Activated CD4-positive, alpha-beta T cell treated with anti-CD3 and anti-CD28 coated beads, Interleukin-2, amount 50 U/mL, for 48 hours (primary cell): ENCODE results near the gene C3orf52.

Experiments
- DNase-seq, 2 experiments: peaks; one replicate each; pipeline ENCODE4 v3.0.0-alpha.2; 2020

The C3orf52 gene

DNA sequence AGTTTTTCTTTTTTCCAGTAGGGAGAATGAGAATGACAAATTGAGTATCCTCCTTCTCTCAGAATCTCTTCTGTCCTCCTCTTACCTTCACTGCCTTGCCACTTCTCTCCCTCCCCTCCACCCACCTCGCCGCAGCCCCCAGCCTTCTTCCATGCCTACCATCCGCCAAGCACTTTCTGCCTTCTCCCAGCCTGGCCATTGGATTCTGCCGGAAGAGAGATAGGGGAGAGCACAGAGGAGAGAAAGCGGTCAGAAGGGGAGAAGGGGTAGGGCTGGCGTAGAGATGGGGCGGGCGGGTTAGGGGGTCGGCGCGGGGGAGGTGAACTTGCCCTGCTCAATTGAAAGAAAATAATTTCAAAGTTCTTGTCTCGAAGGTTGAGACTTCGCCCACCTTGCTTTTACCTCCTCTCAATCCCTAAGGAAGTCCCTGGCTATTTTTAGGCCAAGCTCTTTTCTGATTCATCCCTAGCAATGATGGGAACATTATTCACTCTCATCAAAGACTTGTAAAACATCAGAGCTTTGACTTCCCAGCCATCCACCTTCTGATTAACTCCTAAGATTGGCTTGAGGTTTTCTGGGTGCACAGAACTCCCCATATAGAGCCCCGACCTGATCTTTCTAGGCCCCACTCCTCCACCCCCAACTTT lies 811 bp downstream of the C3orf52 start:
- DNase-seq, result no peak

- DNase-seq, result no peak
Observed at GRCh38 chr3:112087746-112088145, 1.6 kb downstream of the C3orf52 start.

DNA sequence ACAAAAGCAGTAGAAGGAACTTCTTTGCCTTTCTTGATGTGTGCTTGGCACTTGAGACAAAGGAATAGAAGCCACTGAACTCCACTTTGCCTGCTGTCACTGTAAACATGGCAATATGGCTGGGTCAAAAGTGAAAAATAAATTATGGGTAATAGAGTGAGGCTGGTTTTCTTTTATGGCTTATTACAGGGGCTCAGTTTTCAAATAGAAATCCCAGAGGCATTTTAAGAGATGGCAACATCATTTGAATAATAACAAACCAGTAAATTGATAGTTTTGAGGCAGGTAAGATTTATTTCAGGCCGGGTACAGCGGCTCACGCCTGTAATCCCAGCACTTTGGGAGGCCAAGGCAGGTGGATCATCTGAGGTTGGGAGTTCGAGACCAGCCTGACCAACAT lies 2.8 kb downstream of the C3orf52 start:
- no peak for DNase-seq

- no peak for DNase-seq
Observed at GRCh38 chr3:112089956-112090886, 4.0 kb downstream of the C3orf52 start.

GRCh38 chr3:112090887-112091586 lies 4.8 kb downstream of the C3orf52 start:
- no peak for DNase-seq

- no peak for DNase-seq
Observed at GRCh38 chr3:112092496-112093179, 6.4 kb downstream of the C3orf52 start.

GRCh38 chr3:112093180-112093522 lies 7.0 kb downstream of the C3orf52 start:
- DNase-seq, result no peak

- no peak for DNase-seq
Observed at GRCh38 chr3:112095731-112096130, 9.5 kb downstream of the C3orf52 start.

DNA sequence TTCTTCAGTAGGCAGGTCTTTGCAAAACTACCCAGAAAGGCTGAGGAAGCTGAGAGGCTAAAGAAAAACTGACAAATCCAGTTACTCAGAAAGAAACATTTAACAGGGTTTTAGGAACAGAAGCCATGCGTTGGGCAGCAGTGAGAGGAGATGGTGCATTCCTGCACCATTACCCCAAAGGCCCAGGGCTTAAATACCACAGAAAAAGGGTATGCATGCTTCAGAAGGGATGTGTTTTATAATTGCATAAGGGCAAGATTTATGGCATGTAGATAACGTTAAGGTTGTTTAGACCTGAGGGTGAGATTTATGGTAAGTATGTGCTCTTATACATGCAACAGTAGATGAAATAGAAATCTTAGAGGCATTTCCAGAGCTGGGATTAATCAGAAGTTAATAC lies 10.0 kb downstream of the C3orf52 start:
- no peak for DNase-seq

GRCh38 chr3:112097378-112097777 lies 11.2 kb downstream of the C3orf52 start:
- peak in 1 of 2 experiments; percentile 30 for DNase-seq

GRCh38 chr3:112101916-112102315 lies 15.7 kb downstream of the C3orf52 start:
- no peak for DNase-seq

GRCh38 chr3:112104774-112105173 lies 18.6 kb downstream of the C3orf52 start:
- DNase-seq, result no peak

GRCh38 chr3:112109322-112109721 lies 23.1 kb downstream of the C3orf52 start:
- DNase-seq, result no peak

GRCh38 chr3:112111785-112112402 lies 25.7 kb downstream of the C3orf52 start:
- peak; percentile 48 to 63 for DNase-seq

DNA sequence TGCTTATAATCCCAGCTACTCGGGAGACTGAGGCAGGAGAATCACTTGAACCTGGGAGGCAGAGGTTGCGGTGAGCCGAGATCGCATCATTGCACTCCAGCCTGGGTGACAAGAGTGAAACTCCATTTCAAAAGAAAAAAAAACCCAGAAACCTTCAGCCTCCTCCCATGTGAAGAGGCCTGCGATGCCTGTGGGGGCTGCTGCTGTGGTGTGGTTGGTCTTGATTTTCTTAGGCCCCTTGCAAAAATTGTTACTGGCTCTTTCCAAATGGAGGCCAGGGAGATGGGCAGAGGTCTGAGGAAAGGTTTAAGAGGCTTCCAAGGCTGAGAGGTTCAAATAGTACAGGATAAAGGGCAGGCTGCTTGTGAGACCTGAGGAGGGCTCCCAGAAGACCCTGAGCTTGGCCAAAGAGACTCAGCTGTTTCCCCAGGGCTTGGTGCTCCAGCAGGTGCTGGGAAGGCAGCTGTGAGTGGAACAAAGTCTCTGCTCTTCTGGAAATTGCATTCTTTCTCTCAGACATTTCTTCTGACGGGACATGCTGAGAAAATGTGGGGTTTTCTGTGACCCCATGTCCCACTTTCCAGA lies 28.5 kb downstream of the C3orf52 start:
- no peak for DNase-seq

DNA sequence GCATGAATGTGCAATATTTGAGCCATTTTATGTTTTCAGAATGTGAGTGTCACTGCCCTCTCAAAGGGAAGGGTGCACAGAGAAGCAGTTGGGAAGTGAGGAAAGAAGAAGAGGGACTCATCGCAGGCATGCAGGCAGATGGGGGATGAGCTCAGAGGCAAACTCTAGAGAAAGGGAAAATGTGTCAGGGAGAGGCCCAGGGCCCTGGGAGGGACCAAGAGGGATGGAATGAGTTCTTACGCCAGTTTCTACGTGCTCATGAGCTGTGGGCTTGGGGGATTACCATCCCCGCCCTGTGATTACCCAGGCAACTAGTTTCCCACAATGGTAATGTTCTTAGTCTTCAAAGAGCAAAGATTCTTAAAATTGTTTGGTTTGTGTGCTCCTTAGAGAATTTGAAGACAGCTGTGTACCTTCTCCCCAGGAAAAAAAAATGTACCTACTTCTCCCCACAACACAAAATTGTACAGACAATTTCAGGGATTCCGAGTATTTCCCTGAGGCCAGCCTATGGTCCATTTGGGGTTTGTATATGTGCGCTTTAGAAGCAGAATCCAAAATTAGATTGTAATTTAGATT lies 29.1 kb downstream of the C3orf52 start:
- no peak for DNase-seq

GRCh38 chr3:112115806-112116383 lies 29.7 kb downstream of the C3orf52 start:
- no peak for DNase-seq

DNA sequence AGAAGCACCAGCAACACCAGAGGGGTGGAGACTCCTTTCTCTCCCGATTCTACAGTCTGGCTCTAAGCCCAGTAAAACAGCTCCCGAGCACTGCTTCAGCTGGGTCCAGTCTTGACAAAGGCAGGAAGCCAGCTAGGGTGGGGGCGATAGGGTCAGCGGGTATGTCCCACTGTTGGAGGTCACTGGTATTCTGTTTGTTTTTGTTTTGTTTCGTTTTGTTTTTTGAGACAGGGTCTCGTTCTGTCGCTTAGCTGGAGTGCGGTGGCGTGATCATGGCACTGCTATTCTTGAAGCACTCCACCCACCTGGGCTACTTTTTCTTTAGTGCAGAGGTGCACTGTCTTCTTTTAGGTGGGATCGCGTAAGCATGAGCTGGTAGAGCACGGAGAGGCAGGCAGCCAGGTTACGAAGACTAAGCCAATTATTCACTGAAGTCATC lies 30.6 kb downstream of the C3orf52 start:
- no peak for DNase-seq

DNA sequence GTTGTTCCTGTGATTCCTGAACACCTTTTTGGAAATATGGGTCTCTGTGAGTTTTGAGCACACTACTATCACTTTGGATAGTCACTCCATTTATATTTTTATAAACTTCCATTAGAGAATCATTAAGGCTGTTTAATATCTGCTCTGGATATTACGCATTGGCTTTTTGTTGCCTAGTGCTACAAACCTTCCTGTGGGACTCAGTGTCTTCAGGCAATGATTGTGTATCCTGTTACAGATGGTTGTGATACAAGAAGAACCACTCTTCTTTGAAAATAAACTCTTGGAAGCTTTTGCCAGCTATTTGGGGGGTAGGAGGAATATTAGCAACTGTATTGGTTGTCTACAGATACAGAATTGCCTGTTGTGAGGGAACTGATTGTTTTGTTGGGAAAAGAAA lies 31.2 kb downstream of the C3orf52 start:
- no peak for DNase-seq

DNA sequence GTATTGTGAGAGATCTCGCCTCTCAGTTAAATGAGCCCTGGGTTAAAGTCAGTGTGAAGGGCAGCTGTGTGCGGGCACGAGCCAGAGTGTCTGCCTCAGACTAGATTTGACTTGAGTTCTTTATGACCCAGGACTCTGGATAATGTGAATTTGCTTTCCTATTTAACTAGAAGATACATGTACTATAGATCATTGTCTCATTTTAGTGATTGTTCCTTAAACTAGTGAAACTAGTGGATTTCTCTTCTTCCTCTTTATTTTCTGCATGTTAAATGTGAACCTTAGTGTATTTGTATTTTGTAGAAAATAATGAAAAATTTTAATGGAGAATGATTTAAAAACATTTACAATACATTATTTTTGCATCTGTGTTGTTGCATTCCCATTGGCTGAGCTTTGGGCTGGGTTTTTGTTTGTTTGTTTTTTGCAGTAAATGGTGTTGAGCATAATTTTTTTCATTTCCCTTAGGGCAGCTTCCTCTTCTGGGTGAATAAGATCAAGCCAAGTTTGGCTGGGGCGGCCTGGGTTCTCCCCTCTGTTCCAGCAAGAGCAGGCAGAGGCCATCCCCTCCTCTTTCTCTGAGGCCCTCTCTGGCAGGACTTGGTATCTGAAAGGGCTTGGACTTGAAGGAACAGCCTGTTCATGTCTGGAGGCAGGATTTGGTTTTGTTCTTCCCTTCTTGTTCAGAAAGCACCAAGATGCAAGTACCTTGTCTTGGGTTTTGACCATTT lies 31.8 kb downstream of the C3orf52 start:
- no peak for DNase-seq
